Kidney (tissue), 14 donors: ENCODE results near the gene SLC22A4. TPM values are rescaled to one million over a fixed set of nuclear protein-coding genes. Genes with fewer than 3 reads are reported as not detected.

Experiments used
- DNase-seq, 5 donors: peaks; one replicate each; pipeline ENCODE4 v3.0.0-alpha.2; 2013 to 2020
- FAIRE-seq: peaks from 2 replicates; lab custom pipeline; 2012; peaks lifted over from hg19 to GRCh38; lab: Jason Lieb, UNC
- H3K27ac ChIP-seq, 2 donors: one replicate each; pipeline ENCODE4 v1.7.0; 2013; ENCODE audit warnings: low read depth in 2 of 2, low read length in 2 of 2, inconsistent platforms in 1 of 2
- H3K27me3 ChIP-seq: one replicate; pipeline ENCODE4 v1.7.1; 2013; ENCODE audit warnings: low read length, inconsistent platforms; ENCODE audit not compliant: control insufficient read depth, insufficient read depth
- H3K36me3 ChIP-seq, 3 donors: one replicate each; pipeline versions ENCODE4 v1.7.0 to v1.7.1; 2013; ENCODE audit warnings: low read length in 3 of 3, control low read depth in 1 of 3, inconsistent platforms in 1 of 3; ENCODE audit not compliant: insufficient read depth in 3 of 3, control insufficient read depth in 2 of 3
- H3K4me1 ChIP-seq, 3 donors: one replicate each; pipeline versions ENCODE4 v1.7.0 to v1.7.1; 2013; ENCODE audit warnings: low read length in 3 of 3, inconsistent platforms in 1 of 3, low read depth in 1 of 3; ENCODE audit not compliant: control insufficient read depth in 2 of 3, insufficient read depth in 2 of 3
- H3K4me3 ChIP-seq, 3 donors: one replicate each; pipeline versions ENCODE4 v1.7.0 to v1.8.1; 2013; ENCODE audit warnings: low read length in 3 of 3, control low read depth in 1 of 3, inconsistent platforms in 1 of 3
- H3K9ac ChIP-seq, 3 donors: one replicate each; pipeline versions ENCODE4 v1.7.0 to v1.7.1; 2013; ENCODE audit warnings: low read length in 3 of 3, control low read depth in 1 of 3, inconsistent platforms in 1 of 3
- H3K9me3 ChIP-seq, 3 donors: one replicate each; pipeline versions ENCODE4 v1.7.0 to v1.7.1; 2013; ENCODE audit warnings: low read length in 3 of 3, control low read depth in 1 of 3, inconsistent platforms in 1 of 3; ENCODE audit not compliant: control insufficient read depth in 2 of 3, insufficient read depth in 1 of 3
- CTCF ChIP-seq: IDR thresholded peaks from 3 replicates; pipeline ENCODE4 v1.5.1; 2012; ENCODE audit warnings: mild to moderate bottlenecking, moderate library complexity, borderline replicate concordance; ENCODE audit not compliant: insufficient read depth; ENCODE audit errors: extremely low read depth
- intact Hi-C: fragments of 100-400 bp; cut with DNase I; formaldehyde crosslinking; loops from one replicate; pipeline ENCODE4 v1.11.1; 2022
- polyA plus RNA-seq: library from polyadenylated mRNA; stranded (reverse); fragments of 350-450 nt; fragmentation: Illumina TruSeq; extraction: RNeasy Lipid Tissue Mini Kit (QIAGEN cat#74804); gene quantifications from one replicate; pipeline ENCODE4 v1.2.3, GENCODE V29; 2014; ENCODE audit warnings: low read depth, low replicate concordance; ENCODE audit not compliant: insufficient read depth
- total RNA-seq: library from RNA; stranded (reverse); fragmentation: NEBNext Ultra II Directional; extraction: Animal tissue kit (Norgen Biotek cat#: 25700); gene quantifications from one replicate; pipeline ENCODE4 v1.2.1, GENCODE V29; 2021
- donor health status: control.
- donor health status: control.
- donor health status: control.
- donor health status: control.
- donor health status: control.
- donor health status: DM: yes; HTN: yes; CAD: no.
- donor health status: Normal renal cell carcinoma (clear cell type).

Gene SLC22A4
- total and polyA plus RNA-seq, 2 donors from 2014 or later: 2.4 to 7.6 TPM

- no peak for FAIRE-seq
- intact Hi-C loops: no loop called here
- Histone ChIP-seq H3K27ac (peak overlapping the region; percentile 43 to 49), H3K4me1 (peaks cover 0 to 23% (median 15%) of the 10 kb centered on the region in 3 donors), H3K9me3 (no peaks in the 10 kb centered on the region), H3K9ac (no peak overlapping the region), H3K27me3 (no peaks in the 10 kb centered on the region), H3K36me3 (no peaks in the 10 kb centered on the region), H3K4me3 (no peak overlapping the region)
- no peak for DNase-seq
- no peak for TF ChIP-seq CTCF
These were observed 64.6 kb downstream of the SLC22A4 start for GRCh38 chr5:132358775-132359174.

- FAIRE-seq: no peak
- Histone ChIP-seq H3K27me3 (no peaks in the 10 kb centered on the region), H3K9ac (no peak overlapping the region), H3K9me3 (no peaks in the 10 kb centered on the region), H3K36me3 (no peaks in the 10 kb centered on the region), H3K4me1 (peaks cover 0 to 12% (median 10%) of the 10 kb centered on the region in 3 donors), H3K4me3 (no peak overlapping the region), H3K27ac (no peak overlapping the region)
- DNase-seq: no peak
- intact Hi-C loops: no loop called here
- no peak for TF ChIP-seq CTCF
These were observed 67.9 kb downstream of the SLC22A4 start for GRCh38 chr5:132362086-132362485.

GRCh38 chr5:132363431-132364112, 69.4 kb downstream of the SLC22A4 start:
- DNase-seq (no peak), FAIRE-seq (no peak)
- no peak for TF ChIP-seq CTCF
- no peaks in the 10 kb centered on the region for H3K27me3 ChIP-seq
- peaks cover 0 to 7% (median 7%) of the 10 kb centered on the region in 3 donors for H3K4me1 ChIP-seq
- intact Hi-C loops: no loop called here
- H3K9me3 ChIP-seq: no peaks in the 10 kb centered on the region
- no peak overlapping the region for H3K9ac ChIP-seq
- no peak overlapping the region for H3K4me3 ChIP-seq
- no peaks in the 10 kb centered on the region for H3K36me3 ChIP-seq
- H3K27ac ChIP-seq: peak overlapping the region in 1 of 2 donors; percentile 78
